ENCODE results near the gene GPR18.

Gene GPR18

GRCh38 chr13:99285432-99286182, 27.4 kb upstream of the GPR18 start:
- Mint-ChIP-seq H3K27ac (no peak overlapping the region), H3K9me3 (no peaks in the 10 kb centered on the region), H3K4me3 (no peak overlapping the region), H3K27me3 (no peaks in the 10 kb centered on the region), H3K4me1 (peaks cover 84% of the 10 kb centered on the region), H3K36me3 (peaks cover 58% of the 10 kb centered on the region)
- no peak for DNase-seq
- CTCF ChIA-PET = interaction anchor here (0.6 to 1.4 kb wide), 4 partner anchors 17 to 102 kb away, joined by 3 to 4 read pairs (median 3); no protein-coding TSS in a partner anchor

GRCh38 chr13:99282264-99283231, 24.4 kb upstream of the GPR18 start:
- no peak for DNase-seq
- Mint-ChIP-seq H3K9me3 (no peaks in the 10 kb centered on the region), H3K27me3 (no peaks in the 10 kb centered on the region), H3K36me3 (peaks cover 61% of the 10 kb centered on the region), H3K4me3 (peak overlapping the region; percentile 20), H3K27ac (peak overlapping the region; percentile 89), H3K4me1 (peaks cover 84% of the 10 kb centered on the region)
- CTCF ChIA-PET = interaction anchor here (1.0 to 2.2 kb wide), 5 partner anchors 12 to 106 kb away, joined by 3 to 9 read pairs (median 3); no protein-coding TSS in a partner anchor

GRCh38 chr13:99281811-99282263, 23.7 kb upstream of the GPR18 start:
- CTCF ChIA-PET = interaction anchor here (1.0 to 2.2 kb wide), 4 partner anchors 11 to 105 kb away, joined by 3 to 9 read pairs (median 4); no protein-coding TSS in a partner anchor
- Mint-ChIP-seq H3K27ac (peak overlapping the region; percentile 89), H3K4me3 (no peak overlapping the region), H3K9me3 (no peaks in the 10 kb centered on the region), H3K27me3 (no peaks in the 10 kb centered on the region), H3K4me1 (peaks cover 82% of the 10 kb centered on the region), H3K36me3 (peaks cover 60% of the 10 kb centered on the region)
- peak; percentile 62 for DNase-seq

GRCh38 chr13:99280166-99280565, 22.0 kb upstream of the GPR18 start:
- H3K4me3 Mint-ChIP-seq = no peak overlapping the region
- no peaks in the 10 kb centered on the region for H3K9me3 Mint-ChIP-seq
- CTCF ChIA-PET = interaction anchor here (1.1 to 1.8 kb wide), 4 partner anchors 10 to 157 kb away, joined by 4 to 8 read pairs (median 4); no protein-coding TSS in a partner anchor
- H3K27ac Mint-ChIP-seq = no peak overlapping the region
- peaks cover 59% of the 10 kb centered on the region for H3K36me3 Mint-ChIP-seq
- DNase-seq = no peak
- H3K4me1 Mint-ChIP-seq = peaks cover 84% of the 10 kb centered on the region
- no peaks in the 10 kb centered on the region for H3K27me3 Mint-ChIP-seq

- Mint-ChIP-seq H3K9me3 (no peaks in the 10 kb centered on the region), H3K4me1 (peaks cover 84% of the 10 kb centered on the region), H3K27me3 (no peaks in the 10 kb centered on the region), H3K4me3 (no peak overlapping the region), H3K27ac (no peak overlapping the region), H3K36me3 (peaks cover 59% of the 10 kb centered on the region)
- CTCF ChIA-PET = interaction anchor here (1.1 to 1.8 kb wide), 4 partner anchors 10 to 157 kb away, joined by 4 to 8 read pairs (median 4); no protein-coding TSS in a partner anchor
- no peak for DNase-seq
Observed at GRCh38 chr13:99279637-99280036, 21.5 kb upstream of the GPR18 start.

- H3K27me3 Mint-ChIP-seq = no peaks in the 10 kb centered on the region
- H3K4me1 Mint-ChIP-seq = peaks cover 88% of the 10 kb centered on the region
- no peak overlapping the region for H3K4me3 Mint-ChIP-seq
- no peak overlapping the region for H3K27ac Mint-ChIP-seq
- CTCF ChIA-PET = interaction anchor here (1.2 to 5.1 kb wide), 3 partner anchors 9 to 156 kb away, joined by 4 to 41 read pairs (median 6); no protein-coding TSS in a partner anchor
- H3K9me3 Mint-ChIP-seq = no peaks in the 10 kb centered on the region
- peaks cover 56% of the 10 kb centered on the region for H3K36me3 Mint-ChIP-seq
- DNase-seq = no peak
Observed at GRCh38 chr13:99278843-99279242, 20.7 kb upstream of the GPR18 start.

- DNase-seq = no peak
- Mint-ChIP-seq H3K27ac (no peak overlapping the region), H3K27me3 (no peaks in the 10 kb centered on the region), H3K36me3 (peaks cover 61% of the 10 kb centered on the region), H3K4me3 (no peak overlapping the region), H3K9me3 (no peaks in the 10 kb centered on the region), H3K4me1 (peaks cover 91% of the 10 kb centered on the region)
- CTCF ChIA-PET = interaction anchor here (1.2 to 5.1 kb wide), 3 partner anchors 8 to 157 kb away, joined by 4 to 41 read pairs (median 6); no protein-coding TSS in a partner anchor
Observed at GRCh38 chr13:99278200-99278599, 20.0 kb upstream of the GPR18 start.

- Mint-ChIP-seq H3K4me1 (peaks cover 88% of the 10 kb centered on the region), H3K27ac (no peak overlapping the region), H3K36me3 (peaks cover 63% of the 10 kb centered on the region), H3K9me3 (peaks cover 2% of the 10 kb centered on the region), H3K27me3 (no peaks in the 10 kb centered on the region), H3K4me3 (no peak overlapping the region)
- DNase-seq = no peak
- CTCF ChIA-PET = interaction anchor here (1.2 to 5.1 kb wide), 2 partner anchors 8 to 158 kb away, joined by 6 to 41 read pairs; no protein-coding TSS in a partner anchor
Observed at GRCh38 chr13:99277629-99278028, 19.4 kb upstream of the GPR18 start.

- Mint-ChIP-seq H3K27ac (no peak overlapping the region), H3K4me3 (no peak overlapping the region), H3K9me3 (peaks cover 8% of the 10 kb centered on the region), H3K27me3 (no peaks in the 10 kb centered on the region), H3K36me3 (peaks cover 64% of the 10 kb centered on the region), H3K4me1 (peaks cover 84% of the 10 kb centered on the region)
- DNase-seq = no peak
- CTCF ChIA-PET = interaction anchor here (0.6 to 5.1 kb wide), 4 partner anchors 79 to 158 kb away, joined by 3 to 41 read pairs (median 8); no protein-coding TSS in a partner anchor
Observed at GRCh38 chr13:99276706-99277105, 18.5 kb upstream of the GPR18 start.

GRCh38 chr13:99275093-99275469, 16.9 kb upstream of the GPR18 start:
- H3K4me3 Mint-ChIP-seq = no peak overlapping the region
- H3K36me3 Mint-ChIP-seq = peaks cover 62% of the 10 kb centered on the region
- DNase-seq = peak; percentile 57
- peak overlapping the region; percentile 72 for H3K27ac Mint-ChIP-seq
- peaks cover 85% of the 10 kb centered on the region for H3K4me1 Mint-ChIP-seq
- CTCF ChIA-PET = interaction anchor here (0.8 to 5.1 kb wide), 7 partner anchors 9 to 160 kb away, joined by 3 to 41 read pairs (median 6); no protein-coding TSS in a partner anchor
- H3K27me3 Mint-ChIP-seq = no peaks in the 10 kb centered on the region
- H3K9me3 Mint-ChIP-seq = peaks cover 8% of the 10 kb centered on the region

GRCh38 chr13:99273128-99273527, 14.9 kb upstream of the GPR18 start:
- no peaks in the 10 kb centered on the region for H3K27me3 Mint-ChIP-seq
- no peak overlapping the region for H3K4me3 Mint-ChIP-seq
- CTCF ChIA-PET = interaction anchor here (0.7 to 8.2 kb wide), 7 partner anchors 9 to 164 kb away, joined by 3 to 256 read pairs (median 3); no protein-coding TSS in a partner anchor
- no peak for DNase-seq
- H3K9me3 Mint-ChIP-seq = peaks cover 8% of the 10 kb centered on the region
- peaks cover 74% of the 10 kb centered on the region for H3K4me1 Mint-ChIP-seq
- peaks cover 46% of the 10 kb centered on the region for H3K36me3 Mint-ChIP-seq
- H3K27ac Mint-ChIP-seq = no peak overlapping the region

GRCh38 chr13:99272481-99272880, 14.3 kb upstream of the GPR18 start:
- Mint-ChIP-seq H3K27ac (no peak overlapping the region), H3K36me3 (peaks cover 42% of the 10 kb centered on the region), H3K27me3 (no peaks in the 10 kb centered on the region), H3K4me1 (peaks cover 68% of the 10 kb centered on the region), H3K9me3 (peaks cover 8% of the 10 kb centered on the region), H3K4me3 (no peak overlapping the region)
- CTCF ChIA-PET = interaction anchor here (0.7 to 10.4 kb wide), 8 partner anchors 8 to 165 kb away, joined by 3 to 282 read pairs (median 12); no protein-coding TSS in a partner anchor
- no peak for DNase-seq

GRCh38 chr13:99271249-99271648, 13.1 kb upstream of the GPR18 start:
- Mint-ChIP-seq H3K9me3 (peaks cover 8% of the 10 kb centered on the region), H3K4me3 (no peak overlapping the region), H3K4me1 (peaks cover 61% of the 10 kb centered on the region), H3K27ac (no peak overlapping the region), H3K27me3 (no peaks in the 10 kb centered on the region), H3K36me3 (peaks cover 38% of the 10 kb centered on the region)
- CTCF ChIA-PET = interaction anchor here (0.8 to 10.4 kb wide), 20 partner anchors 11 to 339 kb away, joined by 3 to 282 read pairs (median 6); partner anchors contain the start of gene GPR183
- DNase-seq = no peak
